Fibroblast of pulmonary artery (primary cell): ENCODE data around the gene JMJD7.

ENCODE experiments used
- DNase-seq: peaks from one replicate; pipeline ENCODE4 v3.0.0-alpha.2; 2010; ENCODE audit warnings: low read depth
- H3K4me3 ChIP-seq: replicated peaks from 2 replicates; pipeline ENCODE4 v1.5.1; 2011; ENCODE audit warnings: low read depth, mild to moderate bottlenecking, control low read depth, low read length, moderate library complexity
- CTCF ChIP-seq: IDR thresholded peaks from 2 replicates; pipeline ENCODE4 v1.5.1; 2011; ENCODE audit warnings: mild to moderate bottlenecking, control low read depth, low read length, inconsistent platforms; ENCODE audit errors: missing control alignments

JMJD7 gene

DNA sequence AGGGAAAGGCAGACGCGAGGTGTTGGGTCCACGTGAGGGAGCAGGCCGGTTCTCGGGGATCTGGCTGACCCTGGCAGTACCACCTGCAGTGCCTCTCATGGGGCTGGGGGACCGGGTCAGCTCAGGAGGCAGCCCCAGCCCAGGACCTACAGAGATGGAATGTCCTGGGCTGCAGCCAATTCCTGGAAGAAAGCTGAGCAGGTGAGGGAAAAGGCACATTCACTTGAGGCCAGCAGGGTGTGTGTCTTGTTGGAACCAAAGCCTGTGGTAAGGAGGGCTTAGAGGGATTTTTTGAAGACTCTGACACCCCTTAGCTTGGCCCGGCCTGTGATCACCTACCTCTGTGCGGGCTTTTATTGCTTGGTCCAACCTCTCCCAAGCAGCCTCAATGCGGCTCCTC lies 26.6 kb downstream of the JMJD7 start:
- no peak for DNase-seq
- TF ChIP-seq CTCF = no peak
- no peak overlapping the region for H3K4me3 ChIP-seq

- DNase-seq = no peak
- no peak overlapping the region for H3K4me3 ChIP-seq
- no peak for TF ChIP-seq CTCF
These were observed 27.5 kb downstream of the JMJD7 start for GRCh38 chr15:41855261-41855961.

DNA sequence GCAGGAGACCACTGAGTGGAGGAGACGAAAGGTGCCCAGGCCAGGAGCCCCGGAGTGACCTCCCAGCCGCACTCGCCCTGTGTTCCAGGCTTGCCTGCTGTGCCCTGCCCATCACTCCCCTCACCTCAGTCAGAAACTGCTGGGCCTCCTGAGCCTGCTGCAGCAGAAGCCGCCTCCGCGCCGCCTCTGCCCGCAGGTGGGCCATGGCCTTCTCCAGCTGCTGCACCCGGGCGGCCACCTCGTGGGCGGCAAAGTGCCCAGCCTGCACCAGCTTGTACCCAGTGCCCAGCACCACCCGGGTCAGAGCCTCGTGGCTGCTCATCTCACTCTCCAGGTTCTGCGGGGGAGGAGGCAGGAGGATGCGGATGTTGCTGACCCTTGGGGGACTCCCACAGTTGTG lies 28.4 kb downstream of the JMJD7 start:
- no peak for TF ChIP-seq CTCF
- H3K4me3 ChIP-seq = no peak overlapping the region
- DNase-seq = no peak

GRCh38 chr15:41856716-41857115 lies 28.8 kb downstream of the JMJD7 start:
- no peak for TF ChIP-seq CTCF
- H3K4me3 ChIP-seq = no peak overlapping the region
- no peak for DNase-seq

GRCh38 chr15:41857316-41857715 lies 29.4 kb downstream of the JMJD7 start:
- no peak for TF ChIP-seq CTCF
- no peak for DNase-seq
- no peak overlapping the region for H3K4me3 ChIP-seq

DNA sequence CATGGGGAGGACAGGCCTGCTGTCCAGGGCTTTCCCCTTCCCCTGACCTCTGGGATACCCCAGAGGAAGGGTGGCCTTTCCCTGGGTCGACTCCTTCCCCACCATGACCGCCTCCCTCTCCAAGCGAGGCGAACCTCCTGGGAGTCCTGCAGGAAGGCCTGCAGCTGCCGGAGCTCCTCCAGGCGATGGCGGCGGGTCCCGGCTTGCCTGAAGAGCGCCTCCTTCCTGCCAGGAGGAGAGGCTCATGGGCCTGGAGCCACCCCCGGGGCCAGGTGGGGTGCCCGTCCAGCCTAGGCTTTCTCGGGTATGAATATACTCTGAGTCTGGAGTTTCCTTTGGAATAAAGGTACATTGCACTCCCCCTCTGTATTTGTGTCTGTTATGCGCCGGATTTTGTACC lies 30.9 kb downstream of the JMJD7 start:
- no peak for DNase-seq
- no peak for TF ChIP-seq CTCF
- H3K4me3 ChIP-seq = no peak overlapping the region
